ENCODE data around the gene IER2. TPM values are rescaled to one million over a fixed set of nuclear protein-coding genes. Genes with fewer than 3 reads are reported as not detected.

IER2 gene
- total and polyA plus RNA-seq, 8 donors, result 44.6 to 408 (median 115) TPM

DNA sequence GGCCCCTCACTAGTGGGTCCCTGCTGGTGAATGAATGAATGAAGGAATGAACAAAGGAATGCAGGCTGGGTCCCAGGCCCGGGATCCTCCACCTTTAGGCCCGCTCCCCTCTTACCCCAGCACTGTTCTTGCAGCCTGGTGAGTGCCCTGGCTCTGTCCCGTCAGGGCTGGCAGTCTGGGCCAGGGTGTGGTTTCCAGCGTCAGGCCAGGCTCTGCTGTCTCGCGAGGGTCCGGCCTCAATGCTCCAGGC, 47.9 kb upstream of the IER2 start:
- no peaks in the 10 kb centered on the region for H3K9me3 ChIP-seq

GRCh38 chr19:13102666-13103580, 47.3 kb upstream of the IER2 start, which contains the start of gene LYL1:
Gene LYL1 (minus strand): TSS chr19:13102858. CDS start chr19:13101171, 1,687 bp downstream.
- Histone ChIP-seq H3K9me3 (no peaks in the 10 kb centered on the region), H3K4me3 (peak within 1 kb of the TSS; percentile 42 to 50), H3K4me1 (peaks cover 13 to 65% of the 10 kb centered on the region in 2 donors), H3K27ac (peak within 1 kb of the TSS; percentile 82 to 98), H3K36me3 (peaks cover 0 to 22% of the 10 kb centered on the region in 2 donors), H3K27me3 (no peaks in the 10 kb centered on the region)
- TF ChIP-seq CTCF (IDR thresholded peaks at IDR 0.05), result no peak
- peak in 3 of 4 donors; percentile 74 to 96 (median 88) for DNase-seq
- ATAC-seq, result peak; percentile 66
- intact Hi-C loops (cut with DNase I), result no loop called here

More for the DNA sequence above, 47.9 kb upstream of the IER2 start:
- H3K4me3 ChIP-seq, result peak overlapping the region; percentile 42 to 50
- intact Hi-C loops (cut with DNase I), result no loop called here
- H3K36me3 ChIP-seq, result peaks cover 0 to 17% of the 10 kb centered on the region in 2 donors
- no peak for DNase-seq
- no peak for TF ChIP-seq CTCF (IDR thresholded peaks at IDR 0.05)
- no peak for ATAC-seq
- H3K27ac ChIP-seq, result peak overlapping the region; percentile 82 to 98
- peaks cover 13 to 67% of the 10 kb centered on the region in 2 donors for H3K4me1 ChIP-seq
- H3K27me3 ChIP-seq, result no peaks in the 10 kb centered on the region

GRCh38 chr19:13103581-13104359, 46.4 kb upstream of the IER2 start:
- Histone ChIP-seq H3K4me1 (peaks cover 13 to 61% of the 10 kb centered on the region in 2 donors), H3K36me3 (peaks cover 0 to 28% of the 10 kb centered on the region in 2 donors)

GRCh38 chr19:13104360-13104847, 45.8 kb upstream of the IER2 start:
- intact Hi-C loops (cut with DNase I), result no loop called here
- Histone ChIP-seq H3K4me1 (peaks cover 13 to 54% of the 10 kb centered on the region in 2 donors), H3K9me3 (no peaks in the 10 kb centered on the region), H3K27ac (peak overlapping the region; percentile 82 to 98), H3K36me3 (peaks cover 0 to 34% of the 10 kb centered on the region in 2 donors), H3K4me3 (peak overlapping the region; percentile 7 to 50), H3K27me3 (no peaks in the 10 kb centered on the region)
- ATAC-seq, result peak; percentile 29
- DNase-seq, result peak in 1 of 4 donors; percentile 94
- TF ChIP-seq CTCF (IDR thresholded peaks at IDR 0.05), result peak; percentile 73 to 77

More at GRCh38 chr19:13103581-13104359, 46.4 kb upstream of the IER2 start:
- intact Hi-C loops (cut with DNase I), result no loop called here
- TF ChIP-seq CTCF (IDR thresholded peaks at IDR 0.05), result no peak
- Histone ChIP-seq H3K27ac (peak overlapping the region; percentile 82 to 98), H3K27me3 (no peaks in the 10 kb centered on the region), H3K9me3 (no peaks in the 10 kb centered on the region), H3K4me3 (peak overlapping the region in 1 of 2 donors; percentile 50)
- ATAC-seq, result no peak
- DNase-seq, result no peak
